ENCODE measurements around the gene NELFB.

DNA sequence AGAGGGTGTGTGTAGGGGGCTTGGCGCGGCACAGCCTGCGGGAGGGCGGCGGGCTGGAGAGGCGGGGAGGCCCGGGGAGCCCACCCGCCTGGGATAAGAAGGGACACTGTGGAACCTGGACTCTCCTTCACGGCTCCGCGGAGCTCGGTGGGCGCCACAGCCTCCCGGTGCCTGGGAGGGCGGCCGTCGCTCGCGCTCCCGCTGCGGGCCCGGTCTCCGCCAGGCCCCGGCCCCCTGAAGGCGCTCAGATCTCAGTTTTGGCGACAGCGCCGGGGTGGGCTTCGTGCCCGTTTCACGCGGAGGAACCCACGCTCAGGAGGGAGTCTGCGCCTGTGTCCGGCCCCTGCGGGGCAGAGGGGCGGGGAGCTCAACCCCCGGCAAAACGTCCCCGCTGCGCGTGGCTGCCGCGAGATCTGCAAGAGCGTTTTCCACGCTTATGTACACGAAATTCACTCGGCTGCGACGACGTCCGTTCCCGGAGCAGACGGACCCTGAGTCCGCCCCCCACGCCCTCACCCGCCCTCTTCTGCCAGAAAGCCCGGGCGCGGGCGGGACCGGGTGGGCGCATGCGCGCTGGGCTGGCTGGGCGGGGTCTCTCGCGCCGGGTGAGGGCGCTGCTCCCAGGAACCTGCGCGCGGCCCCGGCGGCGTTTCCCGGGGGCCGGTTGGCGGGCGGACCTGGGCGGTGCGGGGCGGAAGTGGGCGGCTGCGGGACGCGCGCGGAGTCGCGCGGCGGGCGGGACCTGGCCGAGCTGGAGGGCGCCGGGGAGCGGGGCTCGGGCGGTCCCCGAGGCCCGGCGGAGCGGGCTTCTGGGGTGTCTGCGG, at the start of gene NELFB:
- TF ChIP-seq, protein P1, sequence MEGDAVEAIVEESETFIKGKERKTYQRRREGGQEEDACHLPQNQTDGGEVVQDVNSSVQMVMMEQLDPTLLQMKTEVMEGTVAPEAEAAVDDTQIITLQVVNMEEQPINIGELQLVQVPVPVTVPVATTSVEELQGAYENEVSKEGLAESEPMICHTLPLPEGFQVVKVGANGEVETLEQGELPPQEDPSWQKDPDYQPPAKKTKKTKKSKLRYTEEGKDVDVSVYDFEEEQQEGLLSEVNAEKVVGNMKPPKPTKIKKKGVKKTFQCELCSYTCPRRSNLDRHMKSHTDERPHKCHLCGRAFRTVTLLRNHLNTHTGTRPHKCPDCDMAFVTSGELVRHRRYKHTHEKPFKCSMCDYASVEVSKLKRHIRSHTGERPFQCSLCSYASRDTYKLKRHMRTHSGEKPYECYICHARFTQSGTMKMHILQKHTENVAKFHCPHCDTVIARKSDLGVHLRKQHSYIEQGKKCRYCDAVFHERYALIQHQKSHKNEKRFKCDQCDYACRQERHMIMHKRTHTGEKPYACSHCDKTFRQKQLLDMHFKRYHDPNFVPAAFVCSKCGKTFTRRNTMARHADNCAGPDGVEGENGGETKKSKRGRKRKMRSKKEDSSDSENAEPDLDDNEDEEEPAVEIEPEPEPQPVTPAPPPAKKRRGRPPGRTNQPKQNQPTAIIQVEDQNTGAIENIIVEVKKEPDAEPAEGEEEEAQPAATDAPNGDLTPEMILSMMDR (conservative IDR thresholded peaks at IDR 0.05; ENCODE audit: low read length), result no peak
- no peak for TF ChIP-seq EZH2phosphoT487 (IDR thresholded peaks at IDR 0.05; ENCODE audit: borderline replicate concordance, low read depth, low read length)
